GM19193 (cell line): Measurements from ENCODE around the gene CNST.

Experiments
- POLR2A ChIP-seq: IDR thresholded peaks from 4 replicates; pipeline ENCODE4 v1.6.1; 2011; ENCODE audit not compliant: insufficient read depth, insufficient read length; ENCODE audit errors: extremely low read depth

The CNST gene

GRCh38 chr1:246571953-246572352 lies 5.7 kb downstream of the CNST start:
- no peak for TF ChIP-seq POLR2A

- TF ChIP-seq POLR2A: no peak
Measured at GRCh38 chr1:246572785-246573184, 6.5 kb downstream of the CNST start.

GRCh38 chr1:246573491-246573890 lies 7.2 kb downstream of the CNST start:
- TF ChIP-seq POLR2A: no peak

GRCh38 chr1:246576709-246577032 lies 10.4 kb downstream of the CNST start:
- no peak for TF ChIP-seq POLR2A

- no peak for TF ChIP-seq POLR2A
Measured at GRCh38 chr1:246577082-246577719, 10.9 kb downstream of the CNST start.

- no peak for TF ChIP-seq POLR2A
Measured at GRCh38 chr1:246577720-246578106, 11.5 kb downstream of the CNST start.

GRCh38 chr1:246579818-246580217 lies 13.6 kb downstream of the CNST start:
- no peak for TF ChIP-seq POLR2A

GRCh38 chr1:246580497-246581370 lies 14.5 kb downstream of the CNST start:
- no peak for TF ChIP-seq POLR2A

- TF ChIP-seq POLR2A: no peak
Measured at GRCh38 chr1:246582301-246583055, 16.2 kb downstream of the CNST start.

GRCh38 chr1:246583056-246583440 lies 16.8 kb downstream of the CNST start:
- no peak for TF ChIP-seq POLR2A

- TF ChIP-seq POLR2A: no peak
Measured at GRCh38 chr1:246583448-246584185, 17.4 kb downstream of the CNST start.

GRCh38 chr1:246587032-246587431 lies 20.8 kb downstream of the CNST start:
- no peak for TF ChIP-seq POLR2A

- TF ChIP-seq POLR2A: no peak
Measured at GRCh38 chr1:246587606-246588005, 21.4 kb downstream of the CNST start.

- TF ChIP-seq POLR2A: no peak
Measured at GRCh38 chr1:246588159-246588721, 22.0 kb downstream of the CNST start.

GRCh38 chr1:246591047-246591446 lies 24.8 kb downstream of the CNST start:
- TF ChIP-seq POLR2A: no peak
